Stimulated activated CD4-positive, alpha-beta T cell treated with anti-CD3 and anti-CD28 coated beads, TNF-alpha, amount 100 ng/mL, for 1 hour (primary cell): ENCODE measurements around the gene PPAN.

Experiments
- DNase-seq, 3 donors: peaks; one replicate each; pipeline ENCODE4 v3.0.0-alpha.2; 2020; ENCODE audit warnings: low read depth in 3 of 3, low spot score in 1 of 3

The PPAN gene

GRCh38 chr19:10106100-10106936 lies at the start of gene PPAN:
Gene PPAN, plus strand, starts transcription at chr19:10106362. Its CDS starts 33 bp downstream, at chr19:10106395.
- DNase-seq, result peak; percentile 90 to 95 (median 94)

GRCh38 chr19:10061717-10062310 lies 44.3 kb upstream of the PPAN start:
- DNase-seq, result no peak

GRCh38 chr19:10068205-10068604 lies 38.0 kb upstream of the PPAN start:
- DNase-seq, result no peak

- DNase-seq, result no peak
These were observed 37.1 kb upstream of the PPAN start for GRCh38 chr19:10069046-10069445.

- no peak for DNase-seq
These were observed 35.3 kb upstream of the PPAN start for GRCh38 chr19:10070730-10071446.

GRCh38 chr19:10074153-10074552 lies 32.0 kb upstream of the PPAN start:
- no peak for DNase-seq

- no peak for DNase-seq
These were observed 29.6 kb upstream of the PPAN start for GRCh38 chr19:10076535-10076934.

- no peak for DNase-seq
These were observed 27.8 kb upstream of the PPAN start for GRCh38 chr19:10078329-10078728.

- no peak for DNase-seq
These were observed 27.1 kb upstream of the PPAN start for GRCh38 chr19:10079031-10079453.

GRCh38 chr19:10083911-10084310 lies 22.3 kb upstream of the PPAN start:
- DNase-seq, result no peak

- DNase-seq, result no peak
These were observed 21.4 kb upstream of the PPAN start for GRCh38 chr19:10084803-10085202.

GRCh38 chr19:10085641-10086590 lies 20.2 kb upstream of the PPAN start, which contains the start of gene SHFL:
Gene SHFL, plus strand, starts transcription at chr19:10086317. Its CDS starts 111 bp downstream, at chr19:10086428.
- DNase-seq, result peak; percentile 50 to 73 (median 70)

GRCh38 chr19:10086591-10087192 lies 19.5 kb upstream of the PPAN start:
- peak in 1 of 3 donors; percentile 32 for DNase-seq

GRCh38 chr19:10087296-10088061 lies 18.7 kb upstream of the PPAN start:
- DNase-seq, result no peak

GRCh38 chr19:10088949-10089554 lies 17.1 kb upstream of the PPAN start:
- DNase-seq, result no peak

GRCh38 chr19:10089801-10090375 lies 16.3 kb upstream of the PPAN start:
- DNase-seq, result no peak

GRCh38 chr19:10091370-10091687 lies 14.8 kb upstream of the PPAN start:
- DNase-seq, result no peak

- DNase-seq, result no peak
These were observed 14.1 kb upstream of the PPAN start for GRCh38 chr19:10091895-10092641.
